ENCODE results near the gene SRD5A2. TPM values are rescaled to one million over a fixed set of nuclear protein-coding genes. Genes with fewer than 3 reads are reported as not detected.

SRD5A2 gene
- total and polyA plus RNA-seq, 4 donors = 0.35 to 5.3 (median 2.3) TPM

GRCh38 chr2:31523871-31524492 is 56.8 kb downstream of the SRD5A2 start:
- H3K9me3 ChIP-seq (ENCODE audit: control insufficient read depth in 4 of 4, insufficient read depth in 3 of 4, low read length in 3 of 4) = peaks cover 0 to 2% (median 0%) of the 10 kb centered on the region in 4 donors
- peak; percentile 53 for ATAC-seq (ENCODE audit: insufficient read depth, low FRiP score)
- 22 to 26% methylated on average over 8 of the region's 8 CpGs for WGBS, 2 donors

GRCh38 chr2:31522786-31523185 is 58.0 kb downstream of the SRD5A2 start:
- no peaks in the 10 kb centered on the region for H3K27me3 ChIP-seq (ENCODE audit: control insufficient read depth in 3 of 3, insufficient read depth in 3 of 3, low read length in 2 of 3)
- H3K4me3 ChIP-seq = no peak overlapping the region
- no peak for TF ChIP-seq CTCF (IDR thresholded peaks at IDR 0.05; ENCODE audit: control extremely low read depth, extremely low read depth)
- H3K27ac ChIP-seq (ENCODE audit: low read depth in 1 of 2, low read length in 1 of 2) = no peak overlapping the region
- H3K9ac ChIP-seq (ENCODE audit: insufficient read depth in 1 of 2, low read length in 2 of 2) = no peak overlapping the region
- ATAC-seq (ENCODE audit: insufficient read depth, low FRiP score) (no peak), DNase-seq (no peak)
- H3K36me3 ChIP-seq (ENCODE audit: control insufficient read depth in 4 of 4, insufficient read depth in 4 of 4, low read length in 4 of 4) = no peaks in the 10 kb centered on the region
- H3K4me1 ChIP-seq (ENCODE audit: control insufficient read depth in 5 of 5, insufficient read depth in 5 of 5, low read length in 5 of 5) = no peaks in the 10 kb centered on the region
- 79 to 83% methylated on average over 4 of the region's 4 CpGs for WGBS, 2 donors
- peaks cover 0 to 2% (median 0%) of the 10 kb centered on the region in 4 donors for H3K9me3 ChIP-seq (ENCODE audit: control insufficient read depth in 4 of 4, insufficient read depth in 3 of 4, low read length in 3 of 4)

More at GRCh38 chr2:31523871-31524492, 56.8 kb downstream of the SRD5A2 start:
- no peak overlapping the region for H3K27ac ChIP-seq (ENCODE audit: low read depth in 1 of 2, low read length in 1 of 2)
- H3K4me1 ChIP-seq (ENCODE audit: control insufficient read depth in 5 of 5, insufficient read depth in 5 of 5, low read length in 5 of 5) = no peaks in the 10 kb centered on the region
- peak; percentile 24 to 52 (median 50) for DNase-seq
- H3K4me3 ChIP-seq = no peak overlapping the region
- no peaks in the 10 kb centered on the region for H3K27me3 ChIP-seq (ENCODE audit: control insufficient read depth in 3 of 3, insufficient read depth in 3 of 3, low read length in 2 of 3)
- peak; percentile 17 for TF ChIP-seq CTCF (IDR thresholded peaks at IDR 0.05; ENCODE audit: control extremely low read depth, extremely low read depth)
- H3K36me3 ChIP-seq (ENCODE audit: control insufficient read depth in 4 of 4, insufficient read depth in 4 of 4, low read length in 4 of 4) = no peaks in the 10 kb centered on the region
- H3K9ac ChIP-seq (ENCODE audit: insufficient read depth in 1 of 2, low read length in 2 of 2) = no peak overlapping the region

- H3K9me3 ChIP-seq (ENCODE audit: control insufficient read depth in 4 of 4, insufficient read depth in 3 of 4, low read length in 3 of 4) = peaks cover 0 to 2% (median 0%) of the 10 kb centered on the region in 4 donors
- no peak for TF ChIP-seq CTCF (IDR thresholded peaks at IDR 0.05; ENCODE audit: control extremely low read depth, extremely low read depth)
- H3K9ac ChIP-seq (ENCODE audit: insufficient read depth in 1 of 2, low read length in 2 of 2) = no peak overlapping the region
- no peak overlapping the region for H3K27ac ChIP-seq (ENCODE audit: low read depth in 1 of 2, low read length in 1 of 2)
- no peak overlapping the region for H3K4me3 ChIP-seq
- DNase-seq (no peak), ATAC-seq (ENCODE audit: insufficient read depth, low FRiP score) (no peak)
- H3K4me1 ChIP-seq (ENCODE audit: control insufficient read depth in 5 of 5, insufficient read depth in 5 of 5, low read length in 5 of 5) = no peaks in the 10 kb centered on the region
- H3K27me3 ChIP-seq (ENCODE audit: control insufficient read depth in 3 of 3, insufficient read depth in 3 of 3, low read length in 2 of 3) = no peaks in the 10 kb centered on the region
- WGBS, 2 donors = 80 to 88% methylated on average over 7 of the region's 7 CpGs
- no peaks in the 10 kb centered on the region for H3K36me3 ChIP-seq (ENCODE audit: control insufficient read depth in 4 of 4, insufficient read depth in 4 of 4, low read length in 4 of 4)
Measured at GRCh38 chr2:31517442-31518203, 63.1 kb downstream of the SRD5A2 start.

Measured in lung (tissue), 12 donors.